SH-SY5Y (cell line): ENCODE data around the gene SAV1.

ENCODE experiments used
- GATA2 ChIP-seq: IDR thresholded peaks from 2 replicates; pipeline ENCODE4 v1.6.1; 2011; ENCODE audit warnings: mild to moderate bottlenecking, low read depth, low read length
- GATA3 ChIP-seq: IDR thresholded peaks from 2 replicates; pipeline ENCODE4 v1.6.1; 2011; ENCODE audit warnings: low read depth, mild to moderate bottlenecking, low read length, moderate library complexity

- no peak for TF ChIP-seq GATA2
- no peak for TF ChIP-seq GATA3
Measured at GRCh38 chr14:50667996-50668825, at the start of gene SAV1.
